HG02840 (cell line): ENCODE measurements around the gene TMEM204.

Source experiments
- ATAC-seq: cut with Tn5 transposase; IDR thresholded peaks from one replicate; pipeline ENCODE4 v1.9.1; 2021; ENCODE audit warnings: mild to moderate bottlenecking, moderate library complexity, moderate number of reproducible peaks; ENCODE audit not compliant: unreplicated experiment, low FRiP score

TMEM204 gene

GRCh38 chr16:1536601-1537000, 3.1 kb downstream of the TMEM204 start:
- ATAC-seq, result no peak

- ATAC-seq, result no peak
Observed at GRCh38 chr16:1537138-1537577, 3.7 kb downstream of the TMEM204 start.

DNA sequence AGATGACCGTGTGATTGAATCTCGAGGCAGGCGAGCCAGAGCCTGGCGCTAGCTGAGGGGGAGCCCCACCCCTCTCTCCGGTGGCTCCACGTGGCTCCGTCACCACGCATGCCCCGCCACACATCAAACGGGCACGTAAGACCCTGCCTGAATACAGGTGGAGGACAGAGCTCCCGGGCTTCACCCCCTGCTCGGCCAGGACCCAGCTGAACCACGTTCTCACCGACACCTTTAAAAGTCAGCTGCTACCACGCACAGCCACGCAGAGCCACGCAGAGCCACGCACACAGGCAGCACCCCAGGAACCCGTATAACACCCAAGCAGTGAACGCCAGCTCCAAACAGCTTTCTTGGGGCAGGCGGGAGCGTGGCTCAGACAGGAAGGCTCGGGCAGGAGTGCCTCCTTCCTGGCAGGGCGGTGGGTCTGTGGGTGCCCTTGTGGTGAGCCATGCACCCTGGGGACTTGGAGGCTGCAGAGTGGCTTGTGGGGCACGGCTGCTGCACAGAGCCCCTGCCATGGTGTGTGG, 4.4 kb downstream of the TMEM204 start:
- no peak for ATAC-seq

DNA sequence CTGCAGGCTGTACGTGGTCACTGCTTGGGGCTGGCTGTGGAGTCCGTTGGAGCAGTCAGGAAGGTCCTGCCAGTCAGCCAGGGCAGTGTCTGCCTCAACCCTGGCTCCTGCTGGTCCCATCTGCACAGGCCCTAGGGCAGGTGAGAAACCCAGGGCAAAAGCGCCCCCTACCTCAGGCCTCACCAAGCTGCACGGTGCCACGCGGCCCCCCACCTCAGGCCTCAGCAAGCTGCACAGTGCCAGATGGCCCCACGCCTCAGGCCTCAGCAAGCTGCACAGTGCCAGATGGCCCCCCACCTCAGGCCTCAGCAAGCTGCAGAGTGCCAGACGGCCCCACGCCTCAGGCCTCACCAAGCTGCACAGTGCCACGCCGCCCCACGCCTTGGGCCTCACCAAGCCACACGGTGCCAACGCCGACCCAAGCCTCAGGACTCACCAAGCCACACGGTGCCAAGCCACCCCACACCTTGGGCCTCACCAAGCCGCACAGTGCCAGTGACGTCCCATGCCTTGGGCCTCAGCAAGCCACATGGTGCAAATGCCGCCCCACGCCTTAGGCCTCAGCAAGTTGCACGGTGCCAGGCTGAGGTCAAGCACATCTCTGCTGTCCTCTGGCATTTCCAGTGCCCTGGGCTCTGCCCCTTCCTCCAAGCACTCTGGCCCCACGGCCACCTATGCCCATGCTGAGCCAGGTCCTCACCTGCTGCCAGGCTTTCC, 5.5 kb downstream of the TMEM204 start:
- ATAC-seq, result no peak

DNA sequence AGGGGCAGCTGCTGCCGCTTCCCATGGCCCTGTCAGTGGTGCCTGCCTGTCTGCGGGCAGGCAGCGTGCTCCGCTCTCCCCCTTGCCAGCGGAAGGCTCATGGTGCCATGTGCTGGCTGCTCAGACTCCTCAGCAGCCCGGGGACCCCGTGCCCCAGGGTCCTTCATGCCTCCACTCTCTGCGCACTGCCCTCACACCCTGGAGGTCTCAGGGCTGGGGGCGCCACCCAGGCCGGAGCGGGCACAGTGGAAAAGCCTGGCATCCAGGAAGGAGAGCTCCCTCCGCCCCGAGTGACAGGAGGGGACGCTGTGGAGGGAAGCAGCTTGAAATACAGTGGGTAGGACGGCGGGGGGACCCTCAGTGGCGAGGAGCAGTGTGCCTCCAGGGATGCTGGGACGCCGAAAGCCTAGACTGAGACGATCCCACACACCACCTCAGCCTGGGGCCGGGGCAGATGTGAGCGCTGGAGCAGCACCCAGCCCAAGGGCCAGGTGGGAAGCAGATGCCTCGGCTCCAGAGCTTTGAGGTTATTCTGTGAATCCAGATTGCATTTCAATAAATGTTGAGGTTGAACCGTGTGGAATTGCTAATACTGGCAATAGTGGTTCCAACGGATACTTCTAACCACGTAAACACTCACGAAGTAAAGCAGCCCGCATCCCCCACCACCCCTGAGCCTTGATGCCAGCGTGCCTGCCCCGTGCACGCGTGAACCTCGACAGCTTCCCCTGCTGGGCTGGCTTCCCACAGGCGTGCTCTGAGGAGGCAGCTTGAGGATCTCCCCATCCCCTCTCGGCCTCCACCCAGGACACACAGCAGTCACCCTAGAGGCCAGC, 6.5 kb downstream of the TMEM204 start:
- no peak for ATAC-seq

DNA sequence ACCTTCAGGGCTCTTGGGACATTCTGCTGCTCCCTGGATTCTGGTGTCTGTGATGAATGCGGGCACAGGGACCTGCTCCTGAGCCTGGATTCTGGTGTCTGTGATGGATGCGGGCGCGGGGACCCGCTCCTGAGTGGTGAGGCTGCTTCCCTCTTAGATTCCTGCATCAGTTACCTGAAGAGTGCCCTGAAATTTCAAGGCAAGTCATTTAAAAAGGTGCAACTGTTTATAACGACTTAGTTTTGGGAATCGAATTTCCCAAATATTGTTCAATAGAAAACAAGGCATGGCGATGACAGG, 7.0 kb downstream of the TMEM204 start:
- no peak for ATAC-seq

- no peak for ATAC-seq
Observed at GRCh38 chr16:1541293-1542165, 8.1 kb downstream of the TMEM204 start.

DNA sequence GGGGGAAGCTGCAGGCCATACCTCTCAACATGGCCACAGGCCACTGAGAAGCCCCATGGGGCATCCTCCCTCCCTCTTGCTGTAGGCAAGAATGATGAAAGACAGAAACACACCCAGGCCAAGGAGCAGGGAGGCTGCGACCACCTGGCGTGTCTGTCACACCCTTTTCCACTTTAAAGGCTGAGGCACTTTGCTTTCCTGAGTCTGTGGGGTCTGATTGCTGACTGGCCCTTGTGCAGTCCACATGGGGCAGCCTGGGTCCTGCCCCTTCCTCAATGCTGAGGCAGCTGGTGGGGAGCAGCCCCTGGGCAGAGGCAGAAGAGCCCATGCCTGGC, 8.7 kb downstream of the TMEM204 start:
- no peak for ATAC-seq

DNA sequence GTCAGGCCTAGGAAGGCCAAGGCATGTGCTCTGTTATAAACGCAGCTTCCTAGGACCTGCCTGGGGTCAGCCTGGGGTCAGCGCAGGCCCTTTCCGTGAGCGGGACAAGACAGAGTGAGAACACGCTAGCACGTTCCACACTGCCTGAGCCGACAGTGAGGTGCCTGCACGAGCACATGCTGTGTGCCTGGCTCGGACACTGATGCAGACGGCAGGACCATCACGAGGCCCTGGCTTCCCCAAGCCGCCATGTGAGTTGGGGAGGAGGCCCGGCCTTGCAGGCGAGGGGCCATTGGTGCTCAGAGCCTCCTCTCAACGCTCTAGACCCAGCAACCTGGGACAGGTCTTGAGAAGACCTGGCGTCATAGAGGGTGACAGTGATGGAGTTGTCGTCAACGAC, 9.1 kb downstream of the TMEM204 start:
- no peak for ATAC-seq

DNA sequence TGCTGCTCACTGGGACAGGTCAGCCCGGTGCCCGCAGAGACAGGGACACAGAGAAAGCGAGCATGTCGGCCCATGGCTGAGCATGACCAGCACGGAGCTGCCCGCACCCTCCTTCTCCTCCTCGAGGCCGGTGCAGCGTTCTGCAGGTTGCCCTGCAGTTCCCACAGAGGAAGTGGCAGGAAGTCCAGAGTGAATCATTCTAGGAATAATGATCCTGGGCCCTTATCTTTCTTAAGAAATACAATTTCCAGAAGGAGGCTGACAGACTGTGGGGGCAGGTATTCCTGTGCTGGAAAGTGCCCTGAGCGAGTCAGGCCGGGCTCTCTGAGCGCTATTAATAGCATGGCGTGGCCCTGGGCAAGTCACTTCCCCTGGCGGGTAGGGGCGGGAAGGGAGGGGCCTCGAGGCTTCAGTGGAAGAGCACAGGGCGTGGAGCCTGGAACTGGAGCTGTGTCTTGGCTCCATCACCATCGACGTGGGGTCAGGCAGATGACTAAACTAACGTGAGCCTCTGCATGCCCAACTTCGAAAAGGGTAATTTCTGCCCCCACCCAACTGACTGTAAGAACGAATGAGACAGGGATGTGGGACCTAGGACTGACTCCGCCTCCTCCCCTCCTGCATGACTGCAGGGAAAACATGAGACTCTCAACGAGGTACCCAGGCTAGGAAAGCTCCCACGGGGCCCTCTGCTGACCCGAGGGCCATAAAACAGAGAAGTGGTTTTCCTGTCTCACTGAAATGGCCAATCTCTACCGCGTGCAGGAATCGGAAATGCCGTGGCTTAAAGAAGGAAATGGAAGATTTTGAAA, 9.8 kb downstream of the TMEM204 start:
- ATAC-seq, result no peak

DNA sequence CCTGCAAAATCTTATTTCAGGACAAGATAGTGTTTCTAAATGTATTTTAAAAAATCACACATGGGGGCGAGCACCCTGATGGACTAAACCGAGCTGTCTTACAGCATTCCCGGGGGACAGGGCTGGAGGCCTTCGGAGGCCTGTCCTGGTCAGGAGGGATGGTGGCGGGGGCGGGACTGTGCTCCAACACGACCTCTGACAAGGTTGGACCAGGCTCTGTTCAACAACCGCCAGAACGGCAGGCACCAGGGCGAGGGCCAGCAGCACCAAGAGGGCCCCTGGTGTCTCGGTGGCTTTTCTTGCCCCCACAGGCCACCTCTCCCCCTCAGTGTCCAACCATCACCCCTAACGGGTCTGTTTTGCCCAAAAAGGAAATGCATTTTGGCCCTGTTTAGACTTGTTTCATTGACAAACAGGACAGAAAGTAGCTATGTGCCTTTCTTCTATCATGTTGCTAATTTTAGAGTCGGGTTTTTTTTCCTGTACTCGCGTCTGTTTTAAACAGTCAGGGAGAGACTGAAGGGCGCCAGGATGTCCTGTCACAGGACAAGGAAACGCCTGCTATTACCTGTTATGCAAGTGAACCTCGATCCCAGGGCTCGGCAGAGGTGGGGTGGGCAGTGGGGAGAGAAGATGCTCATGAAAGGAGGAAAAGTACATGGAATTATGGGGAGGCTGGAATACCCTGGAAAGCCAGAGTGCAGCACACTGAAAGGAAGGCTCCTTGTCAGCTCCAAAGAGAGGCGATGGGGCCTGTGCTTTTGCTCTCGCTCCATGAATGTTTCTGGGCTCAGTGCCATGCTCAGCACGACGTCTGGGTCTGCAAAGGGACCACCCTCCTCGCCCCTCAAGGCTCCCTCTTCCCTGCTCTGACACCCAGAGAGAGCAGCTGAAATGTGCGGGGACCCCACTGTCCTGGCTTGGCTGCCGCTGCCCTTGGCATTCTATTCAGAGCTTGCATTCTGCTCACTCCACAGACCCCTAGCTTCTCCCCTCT, 11.9 kb downstream of the TMEM204 start:
- no peak for ATAC-seq

- ATAC-seq, result no peak
Observed at GRCh38 chr16:1546430-1546829, 13.0 kb downstream of the TMEM204 start.

GRCh38 chr16:1548233-1548632, 14.8 kb downstream of the TMEM204 start:
- ATAC-seq, result no peak

DNA sequence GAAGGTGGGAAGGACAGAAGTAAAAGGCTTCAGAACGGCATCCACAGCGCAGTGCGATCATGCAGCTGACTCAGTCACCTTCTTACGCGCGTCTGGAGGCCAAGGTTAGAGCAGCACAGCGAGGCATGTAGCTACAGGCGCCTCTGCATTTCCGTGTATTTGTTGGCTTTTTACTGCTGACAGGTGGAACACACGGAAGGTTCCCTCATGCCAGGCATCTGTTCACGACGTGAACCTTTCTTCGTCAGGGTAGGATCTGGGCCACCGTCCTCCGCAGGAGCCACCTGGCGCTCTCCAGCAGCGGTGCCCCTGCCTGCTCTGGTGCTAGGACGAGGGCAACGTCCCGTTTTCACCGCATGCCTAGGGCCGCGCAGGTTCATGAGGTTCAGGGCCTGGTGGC, 15.3 kb downstream of the TMEM204 start:
- ATAC-seq, result no peak

DNA sequence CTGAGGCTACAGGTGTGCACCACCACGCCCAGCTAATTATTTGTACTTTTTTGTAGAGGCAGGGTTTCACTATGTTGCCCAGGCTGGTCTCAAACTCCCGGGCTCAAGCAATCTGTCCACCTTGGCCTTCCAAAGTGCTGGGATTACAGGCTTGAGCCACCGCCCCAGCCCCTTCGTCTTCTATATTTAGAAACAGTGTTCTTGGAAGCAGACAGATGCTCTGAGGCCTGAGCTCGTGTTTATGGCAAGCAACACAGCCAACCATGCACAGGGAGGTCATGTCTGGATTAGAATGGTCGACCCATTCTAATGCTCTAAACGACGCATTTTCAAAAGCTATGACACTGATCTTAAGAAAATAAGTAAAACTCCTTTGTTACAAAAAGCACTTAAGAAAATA, 16.6 kb downstream of the TMEM204 start:
- no peak for ATAC-seq

DNA sequence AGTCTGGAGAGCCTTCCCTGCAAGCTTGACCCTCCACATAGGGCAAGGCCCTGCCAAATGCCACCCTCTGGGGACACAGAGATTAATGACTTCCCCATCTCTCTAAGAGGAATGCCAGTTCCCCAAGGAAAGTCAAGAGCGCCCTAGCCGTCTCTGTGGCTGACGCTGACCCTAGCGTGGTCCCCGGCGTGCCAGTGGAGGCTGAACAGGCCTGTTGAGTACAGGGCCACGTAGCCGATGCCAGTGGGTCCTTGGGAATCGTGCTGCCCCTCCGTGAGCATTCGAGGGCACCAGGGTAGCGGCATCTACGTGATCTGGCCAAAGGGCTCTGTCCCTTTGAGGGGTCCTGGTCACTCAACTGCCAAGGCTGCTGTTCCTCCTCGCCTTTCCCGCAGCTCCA, 17.2 kb downstream of the TMEM204 start:
- no peak for ATAC-seq

DNA sequence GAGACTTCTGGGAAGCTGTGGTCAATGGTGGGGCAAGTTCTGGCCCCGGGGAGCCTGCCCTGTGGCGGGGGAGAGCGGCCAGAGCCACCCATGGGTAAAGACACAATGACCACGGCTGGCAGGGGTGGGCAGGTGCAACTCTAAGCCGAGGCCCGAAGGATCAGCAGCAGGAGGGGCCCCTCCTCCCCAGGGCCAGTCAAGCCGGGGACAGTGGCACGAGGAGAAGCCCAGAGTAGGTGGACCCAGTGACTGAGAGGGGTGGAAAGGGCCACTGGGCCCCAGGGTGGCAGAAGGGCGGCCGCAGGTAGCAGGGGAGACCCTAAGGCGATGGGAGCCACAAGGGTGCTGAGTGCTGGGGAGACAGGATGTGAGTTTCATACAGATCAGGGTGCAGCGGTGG, 17.7 kb downstream of the TMEM204 start:
- no peak for ATAC-seq

GRCh38 chr16:1552129-1552528, 18.7 kb downstream of the TMEM204 start:
- no peak for ATAC-seq
